Measurements from ENCODE around the gene NAA60.

NAA60 gene

GRCh38 chr16:3498988-3499387 is 55.5 kb downstream of the NAA60 start:
- TF ChIP-seq FOXP2 (optimal IDR thresholded peaks at IDR 0.05; ENCODE audit: borderline replicate concordance, extremely low read depth, extremely low read length, insufficient read depth) (no peak), TAF1 (IDR thresholded peaks at IDR 0.05; ENCODE audit: borderline replicate concordance, insufficient read depth, low read length) (no peak), REST (IDR thresholded peaks at IDR 0.05; ENCODE audit: insufficient read depth in 1 of 2, low read depth in 2 of 2, low read length in 2 of 2) (no peak), POLR2AphosphoS5 (IDR thresholded peaks at IDR 0.05; ENCODE audit: low read depth, low read length) (no peak), SIN3A (IDR thresholded peaks at IDR 0.05; ENCODE audit: borderline replicate concordance, insufficient read depth, low read length) (no peak)

- TF ChIP-seq TAF1 (IDR thresholded peaks at IDR 0.05; ENCODE audit: borderline replicate concordance, insufficient read depth, low read length) (no peak), REST (IDR thresholded peaks at IDR 0.05; ENCODE audit: insufficient read depth in 1 of 2, low read depth in 2 of 2, low read length in 2 of 2) (no peak), FOXP2 (optimal IDR thresholded peaks at IDR 0.05; ENCODE audit: borderline replicate concordance, extremely low read depth, extremely low read length, insufficient read depth) (no peak), SIN3A (IDR thresholded peaks at IDR 0.05; ENCODE audit: borderline replicate concordance, insufficient read depth, low read length) (no peak), POLR2AphosphoS5 (IDR thresholded peaks at IDR 0.05; ENCODE audit: low read depth, low read length) (no peak)
These were observed 58.4 kb downstream of the NAA60 start for GRCh38 chr16:3501783-3502400.

GRCh38 chr16:3503523-3503922 is 60.0 kb downstream of the NAA60 start:
- TF ChIP-seq FOXP2 (optimal IDR thresholded peaks at IDR 0.05; ENCODE audit: borderline replicate concordance, extremely low read depth, extremely low read length, insufficient read depth) (no peak), REST (IDR thresholded peaks at IDR 0.05; ENCODE audit: insufficient read depth in 1 of 2, low read depth in 2 of 2, low read length in 2 of 2) (no peak), TAF1 (IDR thresholded peaks at IDR 0.05; ENCODE audit: borderline replicate concordance, insufficient read depth, low read length) (no peak), POLR2AphosphoS5 (IDR thresholded peaks at IDR 0.05; ENCODE audit: low read depth, low read length) (no peak), SIN3A (IDR thresholded peaks at IDR 0.05; ENCODE audit: borderline replicate concordance, insufficient read depth, low read length) (no peak)

DNA sequence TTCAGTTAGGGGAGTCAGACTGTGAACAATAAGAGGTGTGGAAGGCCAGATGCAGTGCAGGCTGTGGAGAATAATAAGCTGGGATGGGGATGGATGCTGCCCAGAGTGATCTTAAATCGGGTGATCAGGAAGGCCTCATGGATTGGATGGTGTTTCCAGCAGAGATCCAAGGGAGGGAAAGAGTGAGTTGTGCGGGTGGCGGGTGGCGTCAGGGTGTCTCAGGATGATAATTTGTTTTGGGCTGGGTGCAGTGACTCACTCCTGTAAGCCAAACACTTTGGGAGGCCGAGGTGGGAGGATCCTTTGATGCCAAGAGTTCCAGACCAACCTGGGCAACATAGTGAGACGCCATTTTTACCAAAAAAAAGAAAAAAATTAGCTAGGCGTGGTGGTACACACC is 65.3 kb downstream of the NAA60 start:
- TF ChIP-seq FOXP2 (optimal IDR thresholded peaks at IDR 0.05; ENCODE audit: borderline replicate concordance, extremely low read depth, extremely low read length, insufficient read depth), result no peak
- no peak for TF ChIP-seq POLR2AphosphoS5 (IDR thresholded peaks at IDR 0.05; ENCODE audit: low read depth, low read length)
- TF ChIP-seq SIN3A (IDR thresholded peaks at IDR 0.05; ENCODE audit: borderline replicate concordance, insufficient read depth, low read length), result no peak
- TF ChIP-seq TAF1 (IDR thresholded peaks at IDR 0.05; ENCODE audit: borderline replicate concordance, insufficient read depth, low read length), result no peak
- TF ChIP-seq REST (IDR thresholded peaks at IDR 0.05; ENCODE audit: insufficient read depth in 1 of 2, low read depth in 2 of 2, low read length in 2 of 2), result no peak

All from PFSK-1 (cell line).